ENCODE results near the gene CCDC142. TPM values are rescaled to one million over a fixed set of nuclear protein-coding genes. Genes with fewer than 3 reads are reported as not detected.

Gene CCDC142
- total and polyA plus RNA-seq, 2 of the 8 experiments (the other 6 are each of a cell fraction or from before 2014, with no cell fraction given), result 6.0 to 10.7 TPM

DNA sequence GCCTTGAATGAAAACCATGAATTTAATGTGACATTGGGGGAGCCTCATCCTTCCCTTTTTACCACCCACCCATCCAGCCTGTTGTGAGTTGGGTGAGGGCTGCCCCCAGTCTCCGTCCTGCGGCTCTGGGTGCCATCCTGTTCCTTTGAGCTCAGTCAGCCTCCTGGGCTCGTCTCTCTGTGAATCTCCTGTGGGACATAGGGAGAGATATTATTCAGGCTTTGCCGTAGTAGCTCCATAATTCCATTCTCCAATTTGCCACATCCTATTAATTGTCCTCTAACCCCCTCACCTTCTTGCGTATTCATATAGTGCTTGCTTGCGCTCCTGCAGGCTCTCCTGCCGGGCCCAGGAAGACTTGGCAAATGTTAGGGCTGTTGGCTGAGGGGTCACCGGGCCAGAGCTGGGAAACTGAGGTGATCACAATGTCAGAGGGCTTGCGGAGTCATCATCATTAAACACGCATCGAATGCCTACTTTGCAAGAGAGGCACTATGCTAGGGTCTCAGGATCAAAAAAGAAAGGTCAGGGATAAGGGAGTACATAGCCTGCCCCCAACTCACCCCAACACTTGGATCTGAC lies 43.9 kb upstream of the CCDC142 start (continued):
- TF ChIP-seq, protein P1, sequence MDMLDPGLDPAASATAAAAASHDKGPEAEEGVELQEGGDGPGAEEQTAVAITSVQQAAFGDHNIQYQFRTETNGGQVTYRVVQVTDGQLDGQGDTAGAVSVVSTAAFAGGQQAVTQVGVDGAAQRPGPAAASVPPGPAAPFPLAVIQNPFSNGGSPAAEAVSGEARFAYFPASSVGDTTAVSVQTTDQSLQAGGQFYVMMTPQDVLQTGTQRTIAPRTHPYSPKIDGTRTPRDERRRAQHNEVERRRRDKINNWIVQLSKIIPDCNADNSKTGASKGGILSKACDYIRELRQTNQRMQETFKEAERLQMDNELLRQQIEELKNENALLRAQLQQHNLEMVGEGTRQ (IDR thresholded peaks at IDR 0.05; ENCODE audit: low read length), result no peak
- TF ChIP-seq YY1 (IDR thresholded peaks at IDR 0.05; ENCODE audit: low read depth, low read length), result no peak
- TF ChIP-seq MAFK (IDR thresholded peaks at IDR 0.05; ENCODE audit: low read depth, low read length), result no peak
- TF ChIP-seq POU5F1 (IDR thresholded peaks at IDR 0.05; ENCODE audit: low read depth, low read length), result no peak
- TF ChIP-seq, protein P2, sequence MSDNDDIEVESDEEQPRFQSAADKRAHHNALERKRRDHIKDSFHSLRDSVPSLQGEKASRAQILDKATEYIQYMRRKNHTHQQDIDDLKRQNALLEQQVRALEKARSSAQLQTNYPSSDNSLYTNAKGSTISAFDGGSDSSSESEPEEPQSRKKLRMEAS (IDR thresholded peaks at IDR 0.05), result no peak
- TF ChIP-seq PHF8 (conservative IDR thresholded peaks at IDR 0.05; ENCODE audit: low read depth, low read length), result no peak
- TF ChIP-seq, protein P3, sequence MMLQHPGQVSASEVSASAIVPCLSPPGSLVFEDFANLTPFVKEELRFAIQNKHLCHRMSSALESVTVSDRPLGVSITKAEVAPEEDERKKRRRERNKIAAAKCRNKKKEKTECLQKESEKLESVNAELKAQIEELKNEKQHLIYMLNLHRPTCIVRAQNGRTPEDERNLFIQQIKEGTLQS (IDR thresholded peaks at IDR 0.05; ENCODE audit: insufficient read depth, low read depth, low read length), result no peak

All from H1 (cell line).